GM19372 (cell line): ENCODE data around the gene IL21R.

Source experiments
- ATAC-seq: cut with Tn5 transposase; IDR thresholded peaks from one replicate; pipeline ENCODE4 v1.9.1; 2021; ENCODE audit warnings: mild to moderate bottlenecking, low read depth, moderate library complexity; ENCODE audit not compliant: unreplicated experiment

IL21R gene

GRCh38 chr16:27461483-27462171 lies 59.7 kb downstream of the IL21R start:
- ATAC-seq = no peak

DNA sequence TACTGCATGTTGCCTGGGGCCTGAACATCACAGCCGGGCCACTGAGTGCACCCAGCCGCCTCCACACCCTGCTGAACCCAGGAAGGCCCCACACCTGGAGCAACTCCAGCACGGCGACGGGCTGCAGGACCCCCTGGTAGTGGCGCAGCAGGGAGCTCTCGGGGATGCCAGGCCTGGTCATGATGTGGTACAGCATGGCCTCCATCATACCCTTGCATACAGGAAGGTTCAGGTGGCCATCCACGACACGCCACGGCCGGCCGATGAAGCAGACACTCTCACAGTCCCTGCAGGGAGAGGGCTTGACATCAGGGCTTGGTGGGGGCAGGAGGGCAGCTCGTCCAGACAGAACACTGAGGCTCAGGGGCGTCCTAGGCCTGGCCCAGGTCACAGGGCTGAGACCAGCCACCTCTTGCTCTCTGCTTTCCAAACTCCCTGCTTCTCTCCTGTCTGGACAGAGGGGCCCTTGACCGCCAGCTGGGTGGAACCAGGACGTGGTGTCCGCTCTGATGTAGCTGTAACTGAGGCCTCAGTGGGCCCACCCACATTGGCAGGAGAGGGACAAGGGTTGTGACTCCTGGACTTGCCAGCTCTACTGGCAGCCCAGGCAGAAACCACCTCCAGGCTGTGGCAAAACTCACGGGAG lies 60.3 kb downstream of the IL21R start:
- ATAC-seq = no peak

DNA sequence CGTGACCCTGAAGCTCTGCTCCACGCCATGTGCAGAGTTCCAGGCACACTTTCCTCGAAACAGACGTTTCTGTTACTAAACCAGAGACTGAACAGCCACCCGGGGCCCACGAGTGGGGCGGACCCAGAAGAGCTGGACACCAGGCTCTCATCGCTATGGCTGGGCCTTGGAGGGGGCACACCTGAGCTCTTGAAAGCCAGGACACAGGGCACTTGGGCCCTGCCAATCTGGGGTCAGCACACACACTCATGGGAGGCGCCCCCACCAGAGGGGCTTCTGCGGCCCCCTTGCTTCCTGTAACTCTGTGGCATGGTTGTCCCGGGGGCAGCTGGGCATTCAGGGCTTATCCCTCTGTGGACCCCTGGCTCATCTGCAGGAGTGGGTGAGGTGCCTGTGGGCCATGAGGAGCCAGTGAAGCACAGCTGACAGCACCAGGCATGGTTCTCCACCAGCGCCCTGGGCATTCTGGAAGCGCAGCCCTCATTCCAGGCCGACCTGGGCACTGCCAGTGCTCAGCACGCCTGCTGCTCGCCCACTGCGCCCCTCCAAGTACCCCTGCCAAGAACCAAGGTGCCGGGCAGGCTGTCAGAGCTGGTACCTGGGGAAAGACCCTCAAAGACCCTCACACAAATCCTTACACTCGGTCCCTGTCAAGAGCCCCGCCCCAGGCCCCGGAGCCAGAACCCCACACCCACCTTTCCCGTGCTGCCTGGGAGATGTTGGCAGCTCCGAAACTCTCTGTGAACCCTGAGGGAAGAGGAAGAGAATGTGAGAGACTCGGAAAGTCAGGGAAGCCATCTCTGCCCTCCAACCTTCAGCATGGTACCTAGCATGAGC lies 61.1 kb downstream of the IL21R start:
- no peak for ATAC-seq

DNA sequence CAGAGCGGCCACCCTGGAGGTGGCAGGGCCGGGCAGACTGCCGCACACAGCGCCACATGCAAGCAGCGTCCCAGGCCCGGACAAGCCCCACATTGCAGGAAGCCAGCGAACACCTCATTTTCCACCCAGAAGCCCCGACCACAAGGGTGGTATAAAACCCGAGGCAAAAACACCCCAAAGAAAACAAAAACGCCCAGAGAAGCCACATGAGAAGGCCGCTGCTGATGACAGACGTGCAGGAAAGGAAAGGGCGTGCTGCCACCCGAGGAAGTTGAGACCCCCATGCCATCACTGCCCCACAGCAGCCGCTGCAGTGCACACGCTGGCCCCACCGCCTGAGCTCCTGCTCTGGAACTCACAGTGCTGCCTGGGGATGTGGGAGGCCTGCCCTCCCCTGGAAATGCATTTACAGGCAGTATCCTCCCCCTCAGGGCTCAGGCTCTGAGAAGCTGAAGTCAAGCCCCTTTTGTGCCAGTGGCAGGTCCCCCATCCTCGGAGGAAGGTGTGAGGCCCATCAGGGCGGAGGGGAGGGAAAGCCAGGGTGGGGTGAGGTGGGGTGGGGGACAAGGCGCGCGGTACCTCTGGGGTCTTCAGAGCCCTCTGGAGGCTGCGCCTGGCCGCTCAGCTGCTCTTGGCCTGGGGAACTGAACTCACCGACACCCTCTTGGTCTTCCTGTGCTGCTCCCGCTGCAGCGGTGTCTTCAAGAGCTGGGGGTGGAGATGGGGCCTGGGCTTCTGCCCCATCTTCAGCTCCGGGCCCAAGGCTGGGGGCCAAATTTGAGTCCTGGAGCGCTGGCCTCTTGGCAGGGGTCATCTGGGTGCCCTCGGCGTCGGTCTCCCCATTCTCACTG lies 62.0 kb downstream of the IL21R start:
- ATAC-seq = no peak

- no peak for ATAC-seq
Observed at GRCh38 chr16:27464626-27465482, 62.9 kb downstream of the IL21R start.

DNA sequence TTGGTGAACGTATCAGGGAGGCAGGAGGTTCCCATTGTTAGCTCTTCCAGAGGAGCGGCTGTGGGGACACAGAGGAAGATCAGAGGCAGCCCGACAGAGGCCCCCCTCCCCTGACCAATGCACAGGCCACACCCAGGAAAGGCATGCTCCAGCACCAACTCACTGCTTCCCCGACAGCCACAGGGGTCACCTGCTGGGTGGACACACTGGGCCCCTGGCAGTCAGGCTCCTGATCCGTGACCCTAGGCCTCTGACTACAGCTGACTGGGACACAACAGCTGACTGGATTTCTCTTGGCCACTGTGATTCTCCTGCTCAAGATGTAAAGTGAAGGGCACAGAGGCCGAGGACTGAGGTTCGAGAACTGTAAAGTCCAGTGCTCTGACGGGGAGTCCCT lies 63.5 kb downstream of the IL21R start:
- no peak for ATAC-seq

DNA sequence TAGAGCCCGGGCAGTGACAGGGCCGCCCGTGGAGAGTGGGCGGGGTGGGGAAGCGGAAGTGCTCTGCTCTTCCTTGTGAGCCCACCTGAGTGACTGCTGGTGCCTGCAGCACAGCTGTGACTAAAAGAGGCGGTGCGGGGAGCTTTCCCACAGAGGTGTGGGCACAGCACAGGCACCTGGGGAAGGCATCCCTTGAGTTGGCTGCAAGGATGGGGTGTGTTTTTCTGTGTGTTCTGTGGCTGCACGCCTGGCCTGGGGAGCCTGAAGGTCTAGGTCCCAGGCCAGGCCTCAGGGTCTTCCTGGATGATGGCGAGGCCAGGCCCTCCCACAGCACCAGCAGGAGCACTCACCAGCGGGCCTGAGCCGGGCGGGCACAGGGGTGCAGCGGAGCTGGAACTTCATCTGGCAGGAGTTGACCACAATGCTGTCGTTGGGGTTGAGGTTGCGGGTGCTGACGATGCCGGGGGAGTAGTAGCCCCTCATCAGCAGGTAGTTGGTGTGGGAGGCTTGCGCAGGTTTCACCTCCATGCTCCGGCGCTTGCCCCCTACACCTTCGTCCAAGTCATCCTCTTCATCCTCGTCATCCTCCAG lies 67.1 kb downstream of the IL21R start:
- no peak for ATAC-seq

DNA sequence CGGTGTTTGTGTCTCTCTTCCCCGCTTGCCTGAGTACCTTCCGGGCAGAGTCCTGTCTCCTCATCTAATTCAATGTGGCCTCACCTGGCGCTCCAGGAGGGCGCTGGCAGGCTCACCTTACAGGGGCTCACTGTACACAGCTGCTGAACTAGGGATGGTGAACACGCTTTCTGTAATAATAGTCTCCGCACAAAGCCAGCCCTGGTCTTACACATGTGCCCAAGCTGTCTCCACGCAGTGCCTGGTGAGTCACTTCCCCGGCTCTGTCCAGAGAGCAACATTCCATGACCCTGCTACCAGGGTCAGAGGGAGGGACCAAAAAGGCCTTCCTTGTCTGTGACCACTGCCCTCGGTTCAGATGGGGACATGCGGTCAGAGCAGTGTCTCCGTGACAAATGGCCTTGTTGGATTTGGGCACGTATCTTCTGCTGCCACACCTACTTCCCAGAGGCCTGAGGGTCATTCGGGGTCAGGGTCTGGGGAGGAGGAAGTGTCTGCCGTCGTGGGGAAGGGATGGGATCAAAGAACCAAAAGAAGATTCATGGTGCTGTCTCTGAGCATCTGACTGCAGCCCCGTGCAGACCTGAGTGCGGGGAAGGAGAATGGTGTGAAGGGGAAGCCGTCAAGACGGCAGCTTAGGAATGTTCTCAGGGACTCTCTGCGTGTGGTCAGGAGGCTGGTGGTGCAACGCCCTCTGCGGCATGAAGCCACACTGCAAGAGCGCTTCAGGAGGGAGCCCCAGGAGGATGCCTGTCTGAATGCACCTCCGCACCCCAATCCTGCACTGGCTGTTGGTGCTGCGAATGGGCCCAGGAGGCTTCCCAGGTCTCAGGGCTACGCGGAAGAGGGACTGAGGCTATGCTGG lies 68.8 kb downstream of the IL21R start:
- ATAC-seq = no peak

DNA sequence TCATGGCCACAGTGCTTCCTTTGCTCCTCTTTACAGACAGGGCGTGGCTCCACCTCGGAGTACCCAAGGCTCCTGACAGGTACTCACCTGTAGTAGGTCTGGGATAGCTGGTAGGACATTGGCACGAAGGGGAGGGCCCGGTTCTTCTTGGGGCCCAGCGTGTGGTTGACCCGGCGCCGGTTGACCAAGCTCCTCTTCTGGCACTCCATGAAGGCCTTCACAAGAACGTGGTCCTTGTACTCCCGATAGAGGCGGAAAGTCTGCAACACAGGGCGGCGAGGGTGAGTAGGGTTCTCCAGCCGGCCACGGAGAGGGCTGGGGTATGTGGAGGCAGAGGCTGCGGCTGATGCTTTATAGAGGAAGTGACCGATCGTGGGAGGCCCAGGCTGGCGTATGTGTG lies 69.7 kb downstream of the IL21R start:
- no peak for ATAC-seq

DNA sequence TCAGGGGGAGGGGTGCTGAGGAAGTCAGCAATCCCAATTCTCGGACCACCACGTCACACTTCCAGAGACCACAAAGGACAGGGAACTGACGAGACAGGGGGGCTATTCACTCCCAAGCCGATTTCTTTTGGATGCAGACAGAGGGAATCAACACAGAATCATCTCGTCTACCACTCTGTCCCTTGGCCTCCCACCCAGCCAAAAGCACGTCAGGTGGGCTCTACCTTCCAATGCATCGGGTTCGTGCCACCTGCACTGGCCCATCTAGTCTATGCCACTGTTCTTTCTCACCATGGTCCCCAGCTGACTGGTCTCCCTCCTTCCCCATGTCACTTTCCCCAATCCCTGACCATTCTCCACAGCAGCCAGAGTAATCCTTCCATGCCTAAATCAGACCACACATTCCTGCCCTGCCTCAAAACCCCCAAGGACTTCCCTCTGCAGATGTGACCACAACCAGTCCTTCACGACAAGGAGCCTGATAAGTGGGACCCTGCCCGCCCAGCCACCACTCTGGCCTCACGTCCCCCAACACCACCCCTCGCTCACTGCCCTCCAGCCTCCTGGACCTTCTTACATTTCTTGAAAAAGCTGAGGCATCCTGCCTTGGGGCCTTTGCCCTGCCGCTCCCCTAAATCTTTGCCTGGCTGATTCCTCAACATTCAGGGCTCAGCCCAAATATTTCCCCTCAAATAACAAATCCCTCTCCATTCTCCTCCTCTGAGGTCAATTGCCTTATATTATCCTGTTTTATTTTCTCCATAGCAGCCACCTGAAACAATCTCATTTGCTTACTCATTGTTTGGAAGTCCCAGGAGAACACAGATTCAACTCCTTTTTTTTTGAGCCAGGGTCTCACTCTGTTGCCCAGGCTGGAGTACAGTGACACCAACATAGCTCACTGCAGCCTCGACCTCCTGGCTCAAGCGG lies 70.4 kb downstream of the IL21R start:
- no peak for ATAC-seq

- no peak for ATAC-seq
Observed at GRCh38 chr16:27473101-27473900, 71.3 kb downstream of the IL21R start.

GRCh38 chr16:27474041-27474440 lies 72.1 kb downstream of the IL21R start:
- no peak for ATAC-seq

DNA sequence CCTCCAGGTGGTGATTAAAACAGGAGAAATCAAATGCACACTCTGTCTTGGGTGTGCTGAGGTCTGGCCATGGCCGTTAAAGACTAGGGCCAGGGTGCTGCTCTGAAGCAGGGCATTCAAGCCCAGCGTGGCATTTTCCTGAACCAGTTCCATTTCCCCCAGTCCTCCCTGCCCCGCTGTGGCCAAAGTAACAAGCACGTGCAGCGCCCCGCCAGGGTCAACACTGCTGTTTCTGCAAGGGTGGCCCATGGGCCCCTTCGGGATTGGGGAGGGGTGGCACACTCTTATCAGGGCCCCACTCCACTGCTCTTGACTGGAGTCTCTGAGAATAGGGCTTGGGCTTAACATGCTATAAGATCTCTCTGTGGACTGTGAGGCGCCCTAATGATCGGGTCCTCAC lies 72.9 kb downstream of the IL21R start:
- ATAC-seq = no peak

DNA sequence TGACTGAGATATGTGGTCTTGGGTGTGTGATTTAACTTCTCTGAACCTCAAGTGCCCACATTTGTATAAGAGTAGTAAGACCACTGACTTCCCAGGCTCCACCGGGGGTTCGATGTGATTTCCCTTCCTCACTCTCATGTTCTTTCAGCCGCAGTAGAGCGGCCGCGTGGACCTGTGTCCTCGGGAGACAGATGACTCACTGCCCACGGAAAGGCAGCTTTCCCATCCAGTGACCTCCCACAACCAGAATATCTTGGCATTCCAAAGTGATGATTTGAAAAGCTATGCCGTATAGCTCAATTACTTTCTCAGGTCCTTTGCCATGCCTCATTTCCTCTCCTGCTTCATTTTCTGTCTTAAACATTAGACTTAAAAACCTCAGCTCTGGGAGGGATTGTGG lies 73.6 kb downstream of the IL21R start:
- no peak for ATAC-seq

DNA sequence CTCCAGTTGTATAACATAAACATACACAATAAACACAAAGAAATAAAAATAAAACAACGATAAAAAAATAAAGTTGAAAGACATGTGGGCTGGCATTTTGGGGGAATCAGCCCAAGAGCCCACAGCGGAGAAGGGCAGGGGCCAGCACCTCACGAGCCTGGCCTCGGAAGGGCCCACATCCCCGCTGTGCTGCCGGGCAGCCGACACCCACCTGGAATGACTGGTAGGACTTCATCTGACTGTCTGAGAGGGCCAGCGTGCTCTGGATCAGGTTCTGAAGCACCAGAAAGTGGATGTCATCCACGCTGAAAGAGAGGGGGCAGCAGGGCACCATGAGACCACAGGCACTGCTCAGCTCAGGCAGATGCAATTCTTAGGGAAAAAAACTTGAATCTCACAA lies 74.3 kb downstream of the IL21R start:
- no peak for ATAC-seq

- no peak for ATAC-seq
Observed at GRCh38 chr16:27480761-27481160, 78.8 kb downstream of the IL21R start.
